Neural cell (in vitro differentiated cells): ENCODE results near the gene PRKG1. TPM values are rescaled to one million over a fixed set of nuclear protein-coding genes. Genes with fewer than 3 reads are reported as not detected.
"Not testable (repeated sequence)": the region's sequence is repeated elsewhere in the genome, so short reads cannot be mapped to it uniquely, and the experiment has no call there.

Source experiments
- H2AFZ ChIP-seq: fragments of 200-600, 300-800 bp; sonication (generic), shearing (Covaris generic); 2 replicates; pipeline ENCODE4 v1.6.0; 2014; ENCODE audit warnings: low read depth, mild to moderate bottlenecking, antibody characterized with exemption, low read length, moderate library complexity
- H3F3A ChIP-seq: fragments of 200-600 bp; shearing (Covaris generic); 2 replicates; pipeline ENCODE4 v1.6.1; 2016; ENCODE audit warnings: mild to moderate bottlenecking, moderate library complexity, mixed read lengths, antibody characterized with exemption, low read length; ENCODE audit not compliant: insufficient read depth, poor library complexity, severe bottlenecking
- H3K27ac ChIP-seq: fragments of 200-600, 300-800 bp; sonication (generic), shearing (Covaris generic); 2 replicates; pipeline ENCODE4 v1.5.1; 2014; ENCODE audit warnings: mild to moderate bottlenecking, low read length, moderate library complexity
- H3K27me3 ChIP-seq: fragments of 300-800, 200-600 bp; sonication (generic), shearing (Covaris generic); 2 replicates; pipeline ENCODE4 v1.6.0; 2014; ENCODE audit warnings: mild to moderate bottlenecking, low read depth, low read length, moderate library complexity; ENCODE audit not compliant: insufficient read depth
- H3K36me3 ChIP-seq: fragments of 300-800, 200-600 bp; sonication (generic), shearing (Covaris generic); 2 replicates; pipeline ENCODE4 v1.5.1; 2014; ENCODE audit warnings: mild to moderate bottlenecking, antibody characterized with exemption, low read length, moderate library complexity; ENCODE audit not compliant: insufficient read depth
- H3K4me2 ChIP-seq: fragments of 300-800, 200-600 bp; sonication (generic), shearing (Covaris generic); 2 replicates; pipeline ENCODE4 v1.6.0; 2014; ENCODE audit warnings: mild to moderate bottlenecking, low read length
- H3K4me3 ChIP-seq: fragments of 300-800, 200-600 bp; sonication (generic), shearing (Covaris generic); 2 replicates; pipeline ENCODE4 v1.5.1; 2014; ENCODE audit warnings: mild to moderate bottlenecking, low read length, moderate library complexity
- H3K79me2 ChIP-seq: fragments of 200-600 bp; shearing (Covaris generic); replicated peaks from 2 replicates; pipeline ENCODE4 v1.6.0; 2014; ENCODE audit warnings: mild to moderate bottlenecking, low read length, moderate library complexity; ENCODE audit not compliant: insufficient read depth
- H3K9ac ChIP-seq: fragments of 300-800, 200-600 bp; sonication (generic), shearing (Covaris generic); 2 replicates; pipeline ENCODE4 v1.6.1; 2016; ENCODE audit warnings: mild to moderate bottlenecking, low read length, mixed read lengths
- H3K9me2 ChIP-seq: fragments of 200-600 bp; shearing (Covaris generic); 2 replicates; pipeline ENCODE4 v1.6.1; 2016; ENCODE audit warnings: mild to moderate bottlenecking, low read length, mixed read lengths; ENCODE audit not compliant: insufficient read depth
- H3K9me3 ChIP-seq: fragments of 200-600, 300-800 bp; sonication (generic), shearing (Covaris generic); 2 replicates; pipeline ENCODE4 v1.6.1; 2016; ENCODE audit warnings: mild to moderate bottlenecking, mixed run types, low read length, moderate library complexity, mixed read lengths
- H4K20me1 ChIP-seq: fragments of 200-600 bp; shearing (Covaris generic); 2 replicates; pipeline ENCODE4 v1.6.1; 2016; ENCODE audit warnings: mild to moderate bottlenecking, mixed run types; ENCODE audit not compliant: insufficient read depth
- CTCF ChIP-seq: fragments of 450-650 bp; IDR thresholded peaks from 2 replicates; pipeline ENCODE4 v1.5.1; 2014; ENCODE audit warnings: antibody characterized with exemption, mild to moderate bottlenecking, moderate library complexity; ENCODE audit not compliant: poor library complexity, severe bottlenecking
- EP300 ChIP-seq: fragments of 450-650 bp; conservative IDR thresholded peaks from 2 replicates; pipeline ENCODE4 v1.6.1; 2014; ENCODE audit warnings: antibody characterized with exemption, mild to moderate bottlenecking, moderate library complexity; ENCODE audit not compliant: poor library complexity, severe bottlenecking
- EZH2 ChIP-seq: fragments of 200-600, 300-800 bp; shearing (Covaris generic), sonication (generic); IDR thresholded peaks from 2 replicates; pipeline ENCODE4 v1.6.1; 2014; ENCODE audit warnings: antibody characterized with exemption, low read length, borderline replicate concordance, mild to moderate bottlenecking; ENCODE audit not compliant: insufficient read depth, poor library complexity, severe bottlenecking
- MXI1 ChIP-seq: fragments of 450-650 bp; conservative IDR thresholded peaks from 2 replicates; pipeline ENCODE4 v1.6.1; 2014; ENCODE audit warnings: antibody characterized with exemption, mild to moderate bottlenecking; ENCODE audit not compliant: poor library complexity, severe bottlenecking
- POLR2AphosphoS5 ChIP-seq: IDR thresholded peaks from 2 replicates; pipeline ENCODE4 v1.6.1; 2012
- RAD21 ChIP-seq: fragments of 450-650 bp; conservative IDR thresholded peaks from 2 replicates; pipeline ENCODE4 v1.6.1; 2014; ENCODE audit warnings: antibody characterized with exemption, mild to moderate bottlenecking, moderate library complexity
- REST ChIP-seq: IDR thresholded peaks from 2 replicates; pipeline ENCODE4 v1.6.1; 2012; ENCODE audit warnings: borderline replicate concordance
- SMC3 ChIP-seq: fragments of 450-650 bp; conservative IDR thresholded peaks from 2 replicates; pipeline ENCODE4 v1.6.1; 2014; ENCODE audit warnings: antibody characterized with exemption, mild to moderate bottlenecking, moderate library complexity; ENCODE audit not compliant: poor library complexity
- TAF1 ChIP-seq: IDR thresholded peaks from 2 replicates; pipeline ENCODE4 v1.6.1; 2012; ENCODE audit warnings: low read depth
- polyA plus RNA-seq: library from polyadenylated mRNA; depleted of rRNA; stranded (reverse); fragments of >200 nt; gene quantifications from 2 replicates; pipeline ENCODE4 v1.2.3, GENCODE V29; 2014

PRKG1 gene
- polyA plus RNA-seq, 1 donor from 2014 or later = 2.2 TPM

- Histone ChIP-seq H3K36me3 (no peaks in the 10 kb centered on the region), H3K9me2 (no peaks in the 10 kb centered on the region), H3K4me2 (no peak overlapping the region), H2AFZ (no peak overlapping the region), H3K4me3 (no peak overlapping the region), H3K9me3 (no peaks in the 10 kb centered on the region), H3F3A (no peaks in the 10 kb centered on the region), H4K20me1 (no peaks in the 10 kb centered on the region), H3K9ac (no peak overlapping the region), H3K79me2 (no peaks in the 10 kb centered on the region), H3K27me3 (no peaks in the 10 kb centered on the region), H3K27ac (no peak overlapping the region)
- TF ChIP-seq EZH2 (no peak), CTCF (no peak), POLR2AphosphoS5 (no peak), EP300 (no peak), RAD21 (no peak), REST (no peak), MXI1 (no peak), TAF1 (no peak)
Measured at GRCh38 chr10:51685768-51686167, 611.5 kb downstream of the PRKG1 start.

- H2AFZ ChIP-seq = no peak overlapping the region
- H3K4me3 ChIP-seq = no peak overlapping the region
- no peaks in the 10 kb centered on the region for H3F3A ChIP-seq
- no peaks in the 10 kb centered on the region for H3K27me3 ChIP-seq
- H3K79me2 ChIP-seq = no peaks in the 10 kb centered on the region
- H3K4me2 ChIP-seq = no peak overlapping the region
- H3K27ac ChIP-seq = no peak overlapping the region
- H3K9ac ChIP-seq = no peak overlapping the region
- TF ChIP-seq RAD21 = no peak
- TF ChIP-seq TAF1 = no peak
- TF ChIP-seq REST = no peak
- no peak for TF ChIP-seq EP300
- TF ChIP-seq MXI1 = no peak
- TF ChIP-seq CTCF = no peak
- no peak for TF ChIP-seq POLR2AphosphoS5
- TF ChIP-seq SMC3 = no peak
- TF ChIP-seq EZH2 = no peak
- H3K9me3 ChIP-seq = no peaks in the 10 kb centered on the region
- H3K36me3 ChIP-seq = no peaks in the 10 kb centered on the region
- no peaks in the 10 kb centered on the region for H4K20me1 ChIP-seq
- H3K9me2 ChIP-seq = no peaks in the 10 kb centered on the region
Measured at GRCh38 chr10:51687296-51687695, 613.0 kb downstream of the PRKG1 start.

- not testable (repeated sequence) for H3K4me2 ChIP-seq, H2AFZ ChIP-seq, H3K79me2 ChIP-seq, H3K27ac ChIP-seq, H3K9me2 ChIP-seq, H3K27me3 ChIP-seq, H3K36me3 ChIP-seq, H4K20me1 ChIP-seq, H3F3A ChIP-seq, H3K4me3 ChIP-seq, H3K9me3 ChIP-seq, H3K9ac ChIP-seq
Measured at GRCh38 chr10:51688826-51689225, 614.5 kb downstream of the PRKG1 start.
